Vagina (tissue), 2 donors: Measurements from ENCODE around the gene LDLRAD4. TPM values are rescaled to one million over a fixed set of nuclear protein-coding genes. Genes with fewer than 3 reads are reported as not detected.

Experiments
- DNase-seq, 2 donors: peaks; one replicate each; pipeline ENCODE4 v3.0.0-alpha.2; 2017; ENCODE audit errors: extremely low spot score in 2 of 2
- H3K27ac ChIP-seq: fragments of 200-600 bp; sonication (generic); one replicate; pipeline ENCODE4 v1.5.1; 2019
- H3K27me3 ChIP-seq: fragments of 200-600 bp; sonication (generic); one replicate; pipeline ENCODE4 v1.5.1; 2019
- H3K36me3 ChIP-seq, 2 donors: fragments of 200-600 bp; sonication (generic); one replicate each; pipeline ENCODE4 v1.5.1; 2017 to 2019
- H3K4me1 ChIP-seq: fragments of 200-600 bp; sonication (generic); one replicate; pipeline ENCODE4 v1.5.1; 2019
- H3K4me3 ChIP-seq, 2 donors: fragments of 200-600 bp; sonication (generic); 1 replicate in 1 of 2; 2 replicates in 1 of 2; pipeline ENCODE4 v1.5.1; 2016 to 2019
- H3K9me3 ChIP-seq: fragments of 200-600 bp; sonication (generic); one replicate; pipeline ENCODE4 v1.5.1; 2019
- POLR2A ChIP-seq, 2 donors: fragments of 450-650 bp; IDR thresholded peaks; one replicate each; pipeline ENCODE4 v1.6.1; 2017; ENCODE audit warnings: antibody characterized with exemption in 2 of 2, mild to moderate bottlenecking in 2 of 2, moderate library complexity in 2 of 2
- POLR2AphosphoS5 ChIP-seq, 2 donors: sonication (generic); formaldehyde crosslinking; IDR thresholded peaks; one replicate each; pipeline ENCODE4 v1.9.0; 2017; ENCODE audit warnings: antibody characterized with exemption in 2 of 2, mild to moderate bottlenecking in 2 of 2, low read depth in 1 of 2; ENCODE audit not compliant: insufficient read depth in 1 of 2
- intact Hi-C: fragments of 100-400 bp; cut with DNase I; formaldehyde crosslinking; loops from one replicate; pipeline ENCODE4 v1.15.1; 2023
- total RNA-seq: library from RNA; depleted of rRNA; stranded (reverse); fragments of >200 nt; gene quantifications from one replicate; pipeline ENCODE4 v1.2.3, GENCODE V29; 2016
- TF ChIP-seq, protein P1 (sequence below), 3 experiments: fragments of 450-650 bp in 2 of 3; fragments of 200-600 bp in 1 of 3; sonication (generic) in 1 of 3; IDR thresholded peaks; one replicate each; pipeline ENCODE4 v1.5.1; 2017 to 2019; ENCODE audit warnings: antibody characterized with exemption in 3 of 3, mild to moderate bottlenecking in 2 of 3, moderate library complexity in 2 of 3

The LDLRAD4 gene
- total RNA-seq, 1 donor from 2014 or later = 24.3 TPM

DNA sequence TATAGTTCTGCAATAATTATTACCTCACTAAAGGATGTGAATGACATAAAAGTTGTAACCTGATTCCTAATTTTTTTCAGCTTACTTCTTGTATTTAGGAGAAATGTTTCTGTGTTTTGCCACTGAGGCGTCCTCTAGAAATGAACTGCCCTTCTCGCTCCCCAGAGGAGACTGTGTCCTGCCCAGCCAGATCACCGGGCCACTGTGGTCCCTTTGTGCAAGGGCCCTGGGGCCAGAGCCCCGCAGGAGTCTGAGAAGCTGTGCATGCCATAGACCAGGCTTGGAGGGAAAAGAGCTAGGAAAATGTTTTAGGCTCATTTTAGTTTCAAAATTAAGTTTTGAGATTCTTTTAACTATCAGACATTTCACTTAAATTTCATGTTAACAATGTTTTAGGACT is 31.1 kb upstream of the LDLRAD4 start:
- DNase-seq = no peak
- no peaks in the 10 kb centered on the region for H3K36me3 ChIP-seq
- intact Hi-C loops = no loop called here

DNA sequence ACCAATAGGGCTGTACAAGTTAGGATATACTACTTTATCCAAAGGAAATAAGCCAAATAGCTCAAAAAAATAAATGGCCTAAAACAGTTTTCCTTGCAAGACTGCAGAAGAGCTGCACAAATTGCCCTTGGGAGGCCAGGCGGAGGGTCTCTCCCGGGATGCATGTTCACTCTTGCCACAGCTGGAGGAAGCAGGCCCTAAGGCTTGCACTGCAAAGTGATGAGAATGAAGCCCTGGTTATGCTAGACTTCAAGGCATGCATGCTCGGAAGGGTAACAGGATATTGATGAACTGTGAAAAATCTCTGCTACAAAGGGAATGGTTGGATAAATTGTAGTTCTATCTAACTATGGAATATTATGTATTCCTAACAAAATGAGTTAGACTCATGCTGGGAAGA is 27.5 kb upstream of the LDLRAD4 start:
- no peak for DNase-seq
- H3K4me3 ChIP-seq = no peak overlapping the region
- intact Hi-C loops = no loop called here
- TF ChIP-seq, protein P1, sequence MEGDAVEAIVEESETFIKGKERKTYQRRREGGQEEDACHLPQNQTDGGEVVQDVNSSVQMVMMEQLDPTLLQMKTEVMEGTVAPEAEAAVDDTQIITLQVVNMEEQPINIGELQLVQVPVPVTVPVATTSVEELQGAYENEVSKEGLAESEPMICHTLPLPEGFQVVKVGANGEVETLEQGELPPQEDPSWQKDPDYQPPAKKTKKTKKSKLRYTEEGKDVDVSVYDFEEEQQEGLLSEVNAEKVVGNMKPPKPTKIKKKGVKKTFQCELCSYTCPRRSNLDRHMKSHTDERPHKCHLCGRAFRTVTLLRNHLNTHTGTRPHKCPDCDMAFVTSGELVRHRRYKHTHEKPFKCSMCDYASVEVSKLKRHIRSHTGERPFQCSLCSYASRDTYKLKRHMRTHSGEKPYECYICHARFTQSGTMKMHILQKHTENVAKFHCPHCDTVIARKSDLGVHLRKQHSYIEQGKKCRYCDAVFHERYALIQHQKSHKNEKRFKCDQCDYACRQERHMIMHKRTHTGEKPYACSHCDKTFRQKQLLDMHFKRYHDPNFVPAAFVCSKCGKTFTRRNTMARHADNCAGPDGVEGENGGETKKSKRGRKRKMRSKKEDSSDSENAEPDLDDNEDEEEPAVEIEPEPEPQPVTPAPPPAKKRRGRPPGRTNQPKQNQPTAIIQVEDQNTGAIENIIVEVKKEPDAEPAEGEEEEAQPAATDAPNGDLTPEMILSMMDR (IDR thresholded peaks at IDR 0.05) = no peak
- TF ChIP-seq POLR2AphosphoS5 (IDR thresholded peaks at IDR 0.05; ENCODE audit: insufficient read depth in 1 of 2, low read depth in 1 of 2) (no peak), POLR2A (IDR thresholded peaks at IDR 0.05) (no peak)
- H3K27me3 ChIP-seq = no peaks in the 10 kb centered on the region
- peaks cover 5% of the 10 kb centered on the region for H3K9me3 ChIP-seq
- H3K27ac ChIP-seq = no peak overlapping the region
- no peaks in the 10 kb centered on the region for H3K4me1 ChIP-seq
- H3K36me3 ChIP-seq = no peaks in the 10 kb centered on the region

More for the DNA sequence above, 31.1 kb upstream of the LDLRAD4 start:
- no peaks in the 10 kb centered on the region for H3K4me1 ChIP-seq
- no peaks in the 10 kb centered on the region for H3K27me3 ChIP-seq
- no peak overlapping the region for H3K4me3 ChIP-seq
- H3K9me3 ChIP-seq = no peaks in the 10 kb centered on the region
- TF ChIP-seq, protein P1 (IDR thresholded peaks at IDR 0.05) = no peak
- TF ChIP-seq POLR2A (IDR thresholded peaks at IDR 0.05) = no peak
- no peak for TF ChIP-seq POLR2AphosphoS5 (IDR thresholded peaks at IDR 0.05; ENCODE audit: insufficient read depth in 1 of 2, low read depth in 1 of 2)
- H3K27ac ChIP-seq = no peak overlapping the region

DNA sequence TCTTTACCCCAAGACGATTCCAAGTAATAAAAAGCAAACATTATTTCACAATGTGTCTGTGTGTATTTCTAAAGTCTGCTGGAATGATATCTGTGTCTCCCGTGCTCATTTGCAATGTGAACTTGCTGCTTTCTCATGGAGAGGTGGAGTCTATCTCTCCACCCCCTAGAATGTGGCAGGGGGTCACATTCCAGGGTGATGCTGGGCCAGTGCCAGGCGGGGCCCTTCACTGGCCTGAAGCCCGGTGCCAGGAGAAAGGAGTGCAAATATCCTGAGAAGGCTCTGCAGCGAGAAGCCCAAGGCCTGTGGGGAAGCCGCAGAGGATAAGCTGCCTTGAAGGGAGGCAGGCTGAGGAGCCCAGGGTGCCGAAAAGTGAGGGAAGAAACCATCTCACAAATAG is 26.8 kb upstream of the LDLRAD4 start:
- DNase-seq = no peak
- Histone ChIP-seq H3K9me3 (peaks cover 5% of the 10 kb centered on the region), H3K4me3 (no peak overlapping the region), H3K4me1 (no peaks in the 10 kb centered on the region), H3K27ac (no peak overlapping the region), H3K36me3 (no peaks in the 10 kb centered on the region), H3K27me3 (no peaks in the 10 kb centered on the region)
- intact Hi-C loops = no loop called here
- TF ChIP-seq POLR2A (IDR thresholded peaks at IDR 0.05) (no peak), POLR2AphosphoS5 (IDR thresholded peaks at IDR 0.05; ENCODE audit: insufficient read depth in 1 of 2, low read depth in 1 of 2) (no peak)
- TF ChIP-seq, protein P1 (IDR thresholded peaks at IDR 0.05) = no peak

DNA sequence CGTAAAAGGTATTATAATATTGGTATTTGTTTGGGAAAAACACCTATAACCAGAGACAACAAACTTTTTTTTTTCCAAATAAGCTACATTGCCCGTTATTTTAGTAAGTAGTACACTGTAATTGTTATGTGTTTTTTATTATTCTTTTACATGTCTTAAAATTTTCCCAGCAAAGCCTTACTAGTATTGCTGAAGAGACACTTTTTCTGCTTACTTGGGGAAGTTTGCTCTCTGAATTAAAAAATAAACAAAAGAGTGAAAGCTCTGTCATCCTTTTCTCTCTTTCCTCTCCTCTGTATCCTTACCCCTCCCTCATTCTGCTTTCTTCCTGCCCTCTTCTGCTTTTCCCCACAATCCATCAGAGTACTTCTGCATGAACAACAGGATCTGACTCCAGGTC is 25.6 kb upstream of the LDLRAD4 start:
- Histone ChIP-seq H3K4me3 (no peak overlapping the region), H3K9me3 (peaks cover 5% of the 10 kb centered on the region), H3K27me3 (no peaks in the 10 kb centered on the region), H3K4me1 (no peaks in the 10 kb centered on the region), H3K27ac (no peak overlapping the region), H3K36me3 (no peaks in the 10 kb centered on the region)
- TF ChIP-seq POLR2A (IDR thresholded peaks at IDR 0.05) = no peak
- TF ChIP-seq, protein P1 (IDR thresholded peaks at IDR 0.05) = no peak
- TF ChIP-seq POLR2AphosphoS5 (IDR thresholded peaks at IDR 0.05; ENCODE audit: insufficient read depth in 1 of 2, low read depth in 1 of 2) = no peak
- intact Hi-C loops = no loop called here
- DNase-seq = no peak

DNA sequence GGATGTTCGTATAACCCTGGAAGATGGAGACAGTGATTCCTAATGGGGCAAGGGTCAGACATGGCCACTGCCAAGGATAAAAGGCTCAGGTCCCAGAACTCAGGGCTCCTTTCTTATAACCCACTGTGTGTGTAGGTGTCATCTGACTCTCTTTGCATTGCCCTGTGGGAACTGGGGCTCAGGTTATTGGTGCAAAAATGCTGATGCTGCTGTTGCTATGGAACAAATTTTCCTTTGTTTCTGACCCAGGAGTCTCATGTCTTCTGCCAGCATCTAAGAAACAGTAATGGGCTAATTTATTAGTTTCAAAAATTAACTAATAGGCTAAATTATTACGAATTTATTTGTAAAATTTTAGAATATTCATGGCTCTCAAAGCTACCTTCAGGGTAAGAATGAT is 24.3 kb upstream of the LDLRAD4 start:
- Histone ChIP-seq H3K27ac (no peak overlapping the region), H3K36me3 (no peaks in the 10 kb centered on the region), H3K4me3 (no peak overlapping the region), H3K9me3 (peaks cover 5% of the 10 kb centered on the region), H3K27me3 (no peaks in the 10 kb centered on the region), H3K4me1 (no peaks in the 10 kb centered on the region)
- TF ChIP-seq POLR2AphosphoS5 (IDR thresholded peaks at IDR 0.05; ENCODE audit: insufficient read depth in 1 of 2, low read depth in 1 of 2) (no peak), POLR2A (IDR thresholded peaks at IDR 0.05) (no peak)
- TF ChIP-seq, protein P1 (IDR thresholded peaks at IDR 0.05) = no peak
- peak in 1 of 2 donors; percentile 3 for DNase-seq
- intact Hi-C loops = no loop called here
